ENCODE data around the gene MYDGF. TPM values are rescaled to one million over a fixed set of nuclear protein-coding genes. Genes with fewer than 3 reads are reported as not detected.

The MYDGF gene
- total RNA-seq, 1 donor from 2014 or later, result 43.9 TPM

Other genes starting within 250 kb of the MYDGF start
- 92.2 TPM for gene UBXN6, start 212.5 kb downstream of the MYDGF start, total RNA-seq
- gene HDGFL2, start 198.0 kb downstream of the MYDGF start, total RNA-seq, result 48.8 TPM
- gene PLIN4, start 151.9 kb downstream of the MYDGF start, total RNA-seq, result 38.0 TPM
- 4.8 TPM for gene PLIN5, start 135.1 kb downstream of the MYDGF start, total RNA-seq
- gene LRG1, start 130.3 kb downstream of the MYDGF start, total RNA-seq, result 1.5 TPM
- gene SEMA6B, start 110.7 kb downstream of the MYDGF start, total RNA-seq, result 15.4 TPM
- 12.0 TPM for gene TNFAIP8L1, start 30.8 kb downstream of the MYDGF start, total RNA-seq
- 26.4 TPM for gene DPP9, start 53.5 kb upstream of the MYDGF start, total RNA-seq
- gene FEM1A, start 121.4 kb upstream of the MYDGF start, total RNA-seq, result 56.1 TPM
- gene TICAM1, start 161.4 kb upstream of the MYDGF start, total RNA-seq, result 3.6 TPM
- gene PLIN3, start 197.3 kb upstream of the MYDGF start, total RNA-seq, result 95.2 TPM
- gene ARRDC5, start 232.6 kb upstream of the MYDGF start, total RNA-seq, result not detected
- gene UHRF1, start 239.2 kb upstream of the MYDGF start, total RNA-seq, result 24.1 TPM